GM23248 (cell line): ENCODE measurements around the gene TAS2R14. TPM values are rescaled to one million over a fixed set of nuclear protein-coding genes. Genes with fewer than 3 reads are reported as not detected.

ENCODE experiments used
- DNase-seq: peaks from one replicate; pipeline ENCODE4 v3.0.0-alpha.2; 2015
- H2AFZ ChIP-seq: fragments of 200-600 bp; sonication (generic); 2 replicates; pipeline ENCODE4 v1.6.1; 2016; ENCODE audit warnings: antibody characterized with exemption
- H3F3A ChIP-seq: fragments of 200-600 bp; sonication (generic); 2 replicates; pipeline ENCODE4 v1.6.1; 2016; ENCODE audit warnings: mild to moderate bottlenecking, antibody characterized with exemption, mixed run types; ENCODE audit not compliant: insufficient read depth
- H3K27ac ChIP-seq: fragments of 200-600 bp; sonication (generic); 2 replicates; pipeline ENCODE4 v1.5.1; 2016; ENCODE audit warnings: mild to moderate bottlenecking
- H3K27me3 ChIP-seq: fragments of 200-600 bp; sonication (generic); replicated peaks from 2 replicates; pipeline ENCODE4 v1.6.1; 2016; ENCODE audit warnings: mild to moderate bottlenecking; ENCODE audit not compliant: insufficient read depth
- H3K36me3 ChIP-seq: fragments of 200-600 bp; sonication (generic); 2 replicates; pipeline ENCODE4 v1.6.1; 2016; ENCODE audit warnings: low read depth, mild to moderate bottlenecking
- H3K4me1 ChIP-seq: fragments of 200-600 bp; sonication (generic); 2 replicates; pipeline ENCODE4 v1.6.1; 2016; ENCODE audit warnings: mild to moderate bottlenecking; ENCODE audit not compliant: insufficient read depth
- H3K4me2 ChIP-seq: fragments of 200-600 bp; sonication (generic); one replicate; pipeline ENCODE4 v1.6.1; 2016; ENCODE audit warnings: mild to moderate bottlenecking; ENCODE audit not compliant: unreplicated experiment
- H3K4me3 ChIP-seq: fragments of 200-600 bp; sonication (generic); 2 replicates; pipeline ENCODE4 v1.5.1; 2016; ENCODE audit warnings: mild to moderate bottlenecking
- H3K79me2 ChIP-seq: fragments of 200-600 bp; sonication (generic); 2 replicates; pipeline ENCODE4 v1.6.1; 2016; ENCODE audit warnings: mild to moderate bottlenecking; ENCODE audit not compliant: insufficient read depth
- H3K9ac ChIP-seq: fragments of 200-600 bp; sonication (generic); 2 replicates; pipeline ENCODE4 v1.6.1; 2016; ENCODE audit warnings: mild to moderate bottlenecking
- H3K9me2 ChIP-seq: fragments of 200-600 bp; sonication (generic); 2 replicates; pipeline ENCODE4 v1.6.1; 2016; ENCODE audit warnings: mixed run types, mild to moderate bottlenecking, moderate library complexity; ENCODE audit not compliant: insufficient read depth
- H3K9me3 ChIP-seq: fragments of 200-600 bp; sonication (generic); one replicate; pipeline ENCODE4 v1.6.1; 2017; ENCODE audit warnings: low read depth
- H4K20me1 ChIP-seq: fragments of 200-600 bp; sonication (generic); 2 replicates; pipeline ENCODE4 v1.6.0; 2016; ENCODE audit not compliant: insufficient read depth
- EZH2 ChIP-seq: fragments of 200-600 bp; sonication (generic); IDR thresholded peaks from 2 replicates; pipeline ENCODE4 v1.6.1; 2018; ENCODE audit warnings: antibody characterized with exemption, mild to moderate bottlenecking; ENCODE audit not compliant: insufficient read depth, poor library complexity, severe bottlenecking
- EZH2phosphoT487 ChIP-seq: fragments of 200-600 bp; sonication (generic); IDR thresholded peaks from 2 replicates; pipeline ENCODE4 v1.6.1; 2018; ENCODE audit warnings: antibody characterized with exemption, moderate library complexity, mild to moderate bottlenecking, low read depth; ENCODE audit not compliant: insufficient read depth
- WGBS, 2 experiments: methylation state at CpG; one replicate each; pipeline ENCODE4 v1.1.6; 2015 to 2017; ENCODE audit warnings: low lambda C conversion rate in 2 of 2, low coverage in 1 of 2; ENCODE audit errors: missing lambda C conversion rate in 2 of 2; 5-methylcytosine and 5-hydroxymethylcytosine counted together
- in situ Hi-C: fragments of 300-500 bp; cut with MboI; formaldehyde crosslinking; loops from 2 replicates; pipeline ENCODE4 v1.15.0; 2020
- polyA plus RNA-seq: library from polyadenylated mRNA; unstranded; fragments of >200 nt; fragmentation: Nextera tagmentation; extraction: Ambion mirVana; gene quantifications from 2 replicates; pipeline ENCODE4 v1.2.1, GENCODE V29; 2016
- total RNA-seq: library from RNA; depleted of rRNA; stranded (reverse); fragments of >200 nt; shearing (Covaris generic); gene quantifications from 2 replicates; pipeline ENCODE4 v1.2.3, GENCODE V29; 2014

The TAS2R14 gene
- total and polyA plus RNA-seq, 2 experiments from 2014 or later = 1.2 to 3.0 TPM

DNA sequence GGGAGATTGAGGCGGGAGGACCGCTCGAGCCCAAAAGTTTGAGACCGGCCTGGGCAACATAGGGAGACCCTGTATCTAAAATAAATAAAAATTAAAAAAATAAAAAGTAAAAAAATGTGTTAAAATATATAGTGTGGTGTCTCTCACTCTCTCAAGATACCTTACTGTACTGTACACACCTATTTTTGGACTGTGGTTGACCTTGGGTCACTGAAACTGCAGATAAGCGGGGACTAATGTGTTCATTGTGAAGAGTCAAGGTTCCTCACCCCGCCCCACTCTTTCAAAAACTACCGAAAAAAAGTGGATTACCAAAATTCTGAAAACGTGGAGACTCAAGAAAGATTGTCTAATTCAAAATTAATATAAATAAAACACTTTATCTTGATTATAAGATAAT lies 28.7 kb downstream of the TAS2R14 start:
- 84 to 85% methylated on average over 8 of the region's 8 CpGs for WGBS, 2 experiments
- no peaks in the 10 kb centered on the region for H3K9me2 ChIP-seq

DNA sequence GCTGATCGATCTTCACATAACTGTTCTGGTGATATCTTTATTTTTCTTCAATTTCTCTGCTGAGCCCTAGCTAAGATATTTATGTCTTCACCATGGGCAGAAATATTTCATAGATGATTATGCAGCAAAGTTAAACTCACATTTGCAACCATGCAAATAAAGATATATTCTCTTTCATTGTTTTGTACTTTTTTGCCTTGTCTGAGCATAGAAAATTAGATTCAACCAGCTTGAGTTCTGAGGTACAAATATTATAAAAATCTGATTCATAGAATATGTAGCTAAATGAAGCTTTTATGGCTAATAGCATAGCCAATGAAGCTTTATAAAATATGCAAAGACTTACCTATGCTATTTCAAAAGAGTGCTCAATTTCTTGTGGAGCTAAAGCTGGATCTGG lies 29.6 kb downstream of the TAS2R14 start, which contains the start of gene TAS2R13:
TSS of gene TAS2R13 (minus strand) at position 101 of the 400 bp plus-strand sequence. CDS start 264 bp downstream, outside the sequence.
- H3K27ac ChIP-seq = no peak within 1 kb of the TSS
- no peak within 1 kb of the TSS for H3K9ac ChIP-seq
- no peaks in the 10 kb centered on the region for H3K4me1 ChIP-seq
- H3K79me2 ChIP-seq = no peaks in the 10 kb centered on the region
- no peak within 1 kb of the TSS for H3K4me2 ChIP-seq
- H3F3A ChIP-seq = no peaks in the 10 kb centered on the region
- no peaks in the 10 kb centered on the region for H3K36me3 ChIP-seq
- H3K9me3 ChIP-seq = no peaks in the 10 kb centered on the region
- no peaks in the 10 kb centered on the region for H3K27me3 ChIP-seq
- no peak for DNase-seq
- no peaks in the 10 kb centered on the region for H4K20me1 ChIP-seq
- H3K9me2 ChIP-seq = no peaks in the 10 kb centered on the region
- TF ChIP-seq EZH2 = no peak
- no peak for TF ChIP-seq EZH2phosphoT487
- no peak within 1 kb of the TSS for H2AFZ ChIP-seq
- in situ Hi-C loops = no loop called here
- no peak within 1 kb of the TSS for H3K4me3 ChIP-seq
- 90 to 100% methylated on average over 1 of the region's 1 CpG for WGBS, 2 experiments

More for the DNA sequence above, 28.7 kb downstream of the TAS2R14 start:
- Histone ChIP-seq H3K4me2 (no peak overlapping the region), H3K27me3 (no peaks in the 10 kb centered on the region), H4K20me1 (no peaks in the 10 kb centered on the region), H3K9ac (no peak overlapping the region), H3K36me3 (no peaks in the 10 kb centered on the region), H3K4me3 (no peak overlapping the region), H3F3A (no peaks in the 10 kb centered on the region), H3K79me2 (no peaks in the 10 kb centered on the region), H2AFZ (no peak overlapping the region), H3K9me3 (no peaks in the 10 kb centered on the region), H3K4me1 (no peaks in the 10 kb centered on the region), H3K27ac (no peak overlapping the region)
- in situ Hi-C loops = no loop called here
- no peak for TF ChIP-seq EZH2
- no peak for TF ChIP-seq EZH2phosphoT487
- DNase-seq = no peak

DNA sequence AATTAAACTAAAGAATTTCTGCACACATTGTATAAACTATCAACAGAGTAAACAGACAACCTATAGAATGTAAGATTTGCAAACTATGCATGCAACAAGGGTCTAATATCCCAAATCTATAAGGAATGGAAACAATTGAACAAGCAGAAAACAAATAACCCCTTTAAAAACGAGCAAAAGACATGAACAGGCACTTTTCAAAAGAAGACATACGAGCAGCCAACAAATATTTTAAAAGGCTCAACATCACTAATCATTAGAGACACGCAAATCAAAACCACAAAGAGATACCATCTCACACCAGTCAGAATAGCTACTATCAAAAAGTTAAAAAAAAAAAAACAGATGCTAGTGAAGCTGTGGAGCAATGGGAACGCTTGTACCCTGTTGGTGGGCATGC lies 34.4 kb downstream of the TAS2R14 start:
- Histone ChIP-seq H3K4me2 (no peak overlapping the region), H3K9ac (no peak overlapping the region), H3K4me1 (no peaks in the 10 kb centered on the region), H3F3A (no peaks in the 10 kb centered on the region), H3K9me2 (no peaks in the 10 kb centered on the region), H2AFZ (no peak overlapping the region), H4K20me1 (no peaks in the 10 kb centered on the region), H3K79me2 (no peaks in the 10 kb centered on the region), H3K9me3 (no peaks in the 10 kb centered on the region), H3K27ac (no peak overlapping the region), H3K27me3 (no peaks in the 10 kb centered on the region), H3K4me3 (no peak overlapping the region), H3K36me3 (no peaks in the 10 kb centered on the region)
- TF ChIP-seq EZH2phosphoT487 = no peak
- TF ChIP-seq EZH2 = no peak
- 71 to 74% methylated on average over 4 of the region's 4 CpGs for WGBS, 2 experiments
- no peak for DNase-seq
- in situ Hi-C loops = no loop called here

DNA sequence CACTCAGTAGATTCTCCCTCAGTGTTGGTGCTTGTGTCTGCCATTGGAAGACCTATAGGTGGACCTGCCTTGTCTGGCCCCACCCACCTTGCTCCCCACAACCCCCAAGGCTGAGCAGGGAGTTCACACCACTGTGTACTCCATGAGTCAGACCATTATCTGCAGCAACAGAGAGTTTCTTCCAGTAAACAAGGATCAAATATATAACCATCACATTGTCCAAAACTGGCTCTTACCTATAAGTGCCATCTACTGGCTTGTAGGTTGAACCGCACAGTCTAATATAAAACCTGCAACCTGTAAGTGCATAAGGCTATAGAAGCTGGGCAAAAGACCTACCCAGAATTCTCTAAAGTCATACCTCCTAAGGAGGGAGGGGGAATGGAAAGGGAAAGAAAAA lies 37.6 kb downstream of the TAS2R14 start:
- WGBS, 2 experiments = 96 to 97% methylated on average over 1 of the region's 1 CpG
- no peak overlapping the region for H3K4me3 ChIP-seq

DNA sequence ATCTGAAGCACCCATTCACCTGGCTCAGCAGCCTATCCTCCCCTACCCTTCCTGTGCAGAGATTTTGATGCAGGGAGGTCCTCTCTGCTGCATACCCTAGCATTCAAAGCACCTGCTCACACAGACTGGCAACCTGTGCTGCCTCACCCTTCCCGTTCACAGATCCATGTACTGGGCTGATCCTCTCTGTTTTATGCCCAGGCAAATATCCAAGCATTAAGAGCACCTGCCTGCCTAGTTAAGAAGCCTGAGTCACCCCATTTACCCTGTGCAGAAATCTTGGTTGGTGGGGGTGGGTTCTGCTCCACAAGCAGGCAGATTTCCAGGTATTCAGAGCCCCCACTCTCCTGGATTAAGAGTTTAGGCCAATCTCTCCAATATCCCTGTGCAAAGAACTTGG lies 38.1 kb downstream of the TAS2R14 start:
- in situ Hi-C loops = no loop called here
- Histone ChIP-seq H4K20me1 (no peaks in the 10 kb centered on the region), H3K79me2 (no peaks in the 10 kb centered on the region), H3K9ac (no peak overlapping the region), H3F3A (no peaks in the 10 kb centered on the region), H3K9me3 (no peaks in the 10 kb centered on the region), H3K4me1 (no peaks in the 10 kb centered on the region), H3K27ac (no peak overlapping the region), H3K27me3 (no peaks in the 10 kb centered on the region), H3K36me3 (no peaks in the 10 kb centered on the region), H2AFZ (no peak overlapping the region), H3K9me2 (no peaks in the 10 kb centered on the region), H3K4me3 (no peak overlapping the region), H3K4me2 (no peak overlapping the region)
- TF ChIP-seq EZH2phosphoT487 (no peak), EZH2 (no peak)
- 69 to 91% methylated on average over 1 of the region's 1 CpG for WGBS, 2 experiments
- no peak for DNase-seq

More for the DNA sequence above, 37.6 kb downstream of the TAS2R14 start:
- H4K20me1 ChIP-seq = no peaks in the 10 kb centered on the region
- no peak overlapping the region for H2AFZ ChIP-seq
- H3K27ac ChIP-seq = no peak overlapping the region
- DNase-seq = no peak
- no peaks in the 10 kb centered on the region for H3K9me2 ChIP-seq
- no peak overlapping the region for H3K9ac ChIP-seq
- no peaks in the 10 kb centered on the region for H3K79me2 ChIP-seq
- in situ Hi-C loops = no loop called here
- H3K36me3 ChIP-seq = no peaks in the 10 kb centered on the region
- no peak for TF ChIP-seq EZH2phosphoT487
- TF ChIP-seq EZH2 = no peak
- H3K9me3 ChIP-seq = no peaks in the 10 kb centered on the region
- H3K27me3 ChIP-seq = no peaks in the 10 kb centered on the region
- no peak overlapping the region for H3K4me2 ChIP-seq
- H3F3A ChIP-seq = no peaks in the 10 kb centered on the region
- H3K4me1 ChIP-seq = no peaks in the 10 kb centered on the region
